ENCODE data around the gene TRAP1. TPM values are rescaled to one million over a fixed set of nuclear protein-coding genes. Genes with fewer than 3 reads are reported as not detected.

TRAP1 gene
- total RNA-seq, 1 experiment from 2014 or later: 137 TPM

DNA sequence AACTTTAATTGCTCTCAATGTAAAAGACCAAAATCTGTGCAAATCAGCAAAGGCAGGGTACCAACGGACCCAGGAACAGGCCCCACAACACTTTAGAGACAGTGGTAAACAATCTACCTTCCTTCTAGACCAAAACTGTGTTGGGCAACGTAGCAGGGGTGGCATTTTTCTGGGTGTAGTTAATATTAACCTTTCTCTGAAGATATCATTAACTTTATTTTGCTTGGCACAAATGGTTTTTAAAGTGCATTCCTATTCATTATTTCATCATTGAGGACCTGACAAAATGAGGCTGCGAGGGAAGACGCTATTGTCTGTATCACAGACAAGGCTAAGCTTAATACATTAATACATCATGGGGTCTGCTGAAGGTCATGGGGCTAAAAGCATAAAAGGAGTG is 37.9 kb upstream of the TRAP1 start:
- Histone ChIP-seq H3K4me3 (ENCODE audit: low read depth in 2 of 2, low read length in 2 of 2) (no peak overlapping the region), H3K9me3 (ENCODE audit: control insufficient read depth, insufficient read depth, low read depth, low read length) (no peaks in the 10 kb centered on the region), H3K4me1 (ENCODE audit: control insufficient read depth, insufficient read depth, low read length) (no peaks in the 10 kb centered on the region), H3K36me3 (ENCODE audit: control insufficient read depth, insufficient read depth, low read length) (peaks cover 24% of the 10 kb centered on the region), H3K27me3 (ENCODE audit: control insufficient read depth, insufficient read depth, low read length) (no peaks in the 10 kb centered on the region), H3K27ac (ENCODE audit: low read length) (no peak overlapping the region)
- intact Hi-C loops (cut with micrococcal nuclease; ENCODE audit: unreplicated experiment) (no loop called here), in situ Hi-C loops (cut with HindIII; ENCODE audit: low pct_unique_long_range_greater_than_20kb, low sequenced_read_pairs) (no loop called here)
- TF ChIP-seq TCF7L2 (IDR thresholded peaks at IDR 0.05; ENCODE audit: low read depth, low read length): no peak
- TF ChIP-seq, protein P1, sequence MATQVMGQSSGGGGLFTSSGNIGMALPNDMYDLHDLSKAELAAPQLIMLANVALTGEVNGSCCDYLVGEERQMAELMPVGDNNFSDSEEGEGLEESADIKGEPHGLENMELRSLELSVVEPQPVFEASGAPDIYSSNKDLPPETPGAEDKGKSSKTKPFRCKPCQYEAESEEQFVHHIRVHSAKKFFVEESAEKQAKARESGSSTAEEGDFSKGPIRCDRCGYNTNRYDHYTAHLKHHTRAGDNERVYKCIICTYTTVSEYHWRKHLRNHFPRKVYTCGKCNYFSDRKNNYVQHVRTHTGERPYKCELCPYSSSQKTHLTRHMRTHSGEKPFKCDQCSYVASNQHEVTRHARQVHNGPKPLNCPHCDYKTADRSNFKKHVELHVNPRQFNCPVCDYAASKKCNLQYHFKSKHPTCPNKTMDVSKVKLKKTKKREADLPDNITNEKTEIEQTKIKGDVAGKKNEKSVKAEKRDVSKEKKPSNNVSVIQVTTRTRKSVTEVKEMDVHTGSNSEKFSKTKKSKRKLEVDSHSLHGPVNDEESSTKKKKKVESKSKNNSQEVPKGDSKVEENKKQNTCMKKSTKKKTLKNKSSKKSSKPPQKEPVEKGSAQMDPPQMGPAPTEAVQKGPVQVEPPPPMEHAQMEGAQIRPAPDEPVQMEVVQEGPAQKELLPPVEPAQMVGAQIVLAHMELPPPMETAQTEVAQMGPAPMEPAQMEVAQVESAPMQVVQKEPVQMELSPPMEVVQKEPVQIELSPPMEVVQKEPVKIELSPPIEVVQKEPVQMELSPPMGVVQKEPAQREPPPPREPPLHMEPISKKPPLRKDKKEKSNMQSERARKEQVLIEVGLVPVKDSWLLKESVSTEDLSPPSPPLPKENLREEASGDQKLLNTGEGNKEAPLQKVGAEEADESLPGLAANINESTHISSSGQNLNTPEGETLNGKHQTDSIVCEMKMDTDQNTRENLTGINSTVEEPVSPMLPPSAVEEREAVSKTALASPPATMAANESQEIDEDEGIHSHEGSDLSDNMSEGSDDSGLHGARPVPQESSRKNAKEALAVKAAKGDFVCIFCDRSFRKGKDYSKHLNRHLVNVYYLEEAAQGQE (IDR thresholded peaks at IDR 0.05; ENCODE audit: insufficient read depth in 1 of 2, low read depth in 2 of 2, low read length in 1 of 2): no peak
- no peak for TF ChIP-seq SIN3A (IDR thresholded peaks at IDR 0.05; ENCODE audit: borderline replicate concordance, insufficient read depth, low read depth, low read length)
- TF ChIP-seq CTCF (IDR thresholded peaks at IDR 0.05): no peak
- TF ChIP-seq POLR2AphosphoS5 (IDR thresholded peaks at IDR 0.05; ENCODE audit: low read depth, low read length): no peak
- DNase-seq (ENCODE audit: low read depth, low spot score) (no peak), ATAC-seq (no peak)
- BruUV-seq (replicated peaks): no TSS peak
- ChIA-PET POLR2A (no interaction called here), CTCF (no interaction called here)

DNA sequence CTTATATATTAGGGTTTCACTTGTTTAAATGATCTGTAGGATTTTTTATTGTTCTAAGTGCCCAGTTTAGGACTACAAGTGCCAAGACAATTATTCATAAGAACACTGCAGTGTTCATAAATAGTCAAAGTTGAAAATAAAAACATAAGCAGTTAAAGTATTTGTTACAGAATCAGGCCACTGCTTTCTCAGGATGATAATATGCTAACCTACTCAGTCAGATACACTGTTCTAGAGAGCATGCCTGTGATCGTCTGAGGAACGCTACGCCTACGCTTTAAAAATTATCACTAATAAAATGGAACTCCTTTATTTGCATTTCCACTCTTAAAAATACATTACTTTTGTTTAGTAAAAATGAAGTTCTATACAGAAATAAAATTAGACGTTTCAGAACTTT is 37.4 kb upstream of the TRAP1 start:
- CTCF ChIA-PET: no interaction called here
- Histone ChIP-seq H3K27me3 (ENCODE audit: control insufficient read depth, insufficient read depth, low read length) (no peaks in the 10 kb centered on the region), H3K4me3 (ENCODE audit: low read depth in 2 of 2, low read length in 2 of 2) (no peak overlapping the region), H3K4me1 (ENCODE audit: control insufficient read depth, insufficient read depth, low read length) (no peaks in the 10 kb centered on the region), H3K27ac (ENCODE audit: low read length) (no peak overlapping the region), H3K9me3 (ENCODE audit: control insufficient read depth, insufficient read depth, low read depth, low read length) (no peaks in the 10 kb centered on the region), H3K36me3 (ENCODE audit: control insufficient read depth, insufficient read depth, low read length) (peaks cover 24% of the 10 kb centered on the region)
- in situ Hi-C loops (cut with HindIII; ENCODE audit: low pct_unique_long_range_greater_than_20kb, low sequenced_read_pairs) (no loop called here), intact Hi-C loops (cut with micrococcal nuclease; ENCODE audit: unreplicated experiment) (no loop called here)
- DNase-seq (ENCODE audit: low read depth, low spot score) (no peak), ATAC-seq (no peak)
- TF ChIP-seq SIN3A (IDR thresholded peaks at IDR 0.05; ENCODE audit: borderline replicate concordance, insufficient read depth, low read depth, low read length) (no peak), POLR2AphosphoS5 (IDR thresholded peaks at IDR 0.05; ENCODE audit: low read depth, low read length) (no peak), TCF7L2 (IDR thresholded peaks at IDR 0.05; ENCODE audit: low read depth, low read length) (no peak), CTCF (IDR thresholded peaks at IDR 0.05) (no peak)
- TF ChIP-seq, protein P1 (IDR thresholded peaks at IDR 0.05; ENCODE audit: insufficient read depth in 1 of 2, low read depth in 2 of 2, low read length in 1 of 2): no peak
- POLR2A ChIA-PET: no interaction called here
- no TSS peak for BruUV-seq (replicated peaks)

Measured in Panc1 (cell line).